HCT116 (cell line): ENCODE results near the gene FAM111A. TPM values are rescaled to one million over a fixed set of nuclear protein-coding genes. Genes with fewer than 3 reads are reported as not detected.

Source experiments
- ATAC-seq: fragments of 200-7000 bp; cut with Tn5 transposase; 2 replicates; pipeline ENCODE4 v1.9.1; 2020; ENCODE audit warnings: mild to moderate bottlenecking, moderate library complexity
- BruUV-seq: library from RNA; stranded (reverse); fragments of 400-500 nt; replicated peaks from 2 replicates; lab custom pipeline; 2021; lab: Mats Ljungman, UMichigan
- CTCF ChIA-PET: fragments of 300-600 bp; sonication (Branson Sonifier 250); formaldehyde crosslinking; loops from one replicate; lab custom pipeline; 2021; ENCODE audit warnings: antibody characterized with exemption; lab: Charles Lee
- POLR2A ChIA-PET: fragments of 300-600, 350-600 bp; sonication (Branson Sonifier 250); formaldehyde crosslinking; loops from one replicate; lab custom pipeline; 2021; ENCODE audit warnings: antibody characterized with exemption; lab: Charles Lee
- RAD21 ChIA-PET, 2 experiments: fragments of 300-600 bp; sonication (Branson Sonifier 250); formaldehyde crosslinking; loops; one replicate each; lab custom pipeline; 2023; ENCODE audit warnings: low total read pairs in 2 of 2; ENCODE audit not compliant: uncharacterized antibody in 2 of 2, unreplicated experiment in 2 of 2, low non-redundant PET in 1 of 2; lab: Charles Lee
- DNase-seq: peaks from one replicate; pipeline ENCODE4 v3.0.0-alpha.2; 2010; ENCODE audit warnings: low read depth, low spot score
- H2AFZ ChIP-seq: fragments of 200-600 bp; shearing (Covaris generic), sonication (generic); 2 replicates; pipeline ENCODE4 v1.6.1; 2017; ENCODE audit warnings: low read depth, mixed run types, mixed read lengths, antibody characterized with exemption, low read length; ENCODE audit not compliant: poor library complexity, severe bottlenecking
- H3K27ac ChIP-seq: 2 replicates; pipeline ENCODE4 v1.5.1; 2012; ENCODE audit warnings: low read depth, low read length
- H3K27me3 ChIP-seq: fragments of 200-600 bp; sonication (generic); 2 replicates; pipeline ENCODE4 v1.6.1; 2016; ENCODE audit warnings: mixed run types, low read length, mixed read lengths; ENCODE audit not compliant: insufficient read depth
- H3K36me3 ChIP-seq, 2 experiments: fragments of 200-500 bp in 1 of 2; fragments of 200-600 bp in 1 of 2; sonication (Bioruptor generic) in 1 of 2; sonication (generic) in 1 of 2; 2 replicates each; pipeline versions ENCODE4 v1.5.1 to v1.6.1; 2014 to 2016; ENCODE audit warnings: low read length in 2 of 2, inconsistent platforms in 1 of 2, mixed read lengths in 1 of 2, mixed run types in 1 of 2; ENCODE audit not compliant: insufficient read depth in 2 of 2, control insufficient read depth in 1 of 2
- H3K4me1 ChIP-seq, 2 experiments: fragments of 200-600 bp in 1 of 2; sonication (generic) in 1 of 2; 2 replicates each; pipeline versions ENCODE4 v1.5.1 to v1.6.1; 2012 to 2017; ENCODE audit warnings: low read length in 2 of 2, inconsistent platforms in 1 of 2, mild to moderate bottlenecking in 1 of 2, mixed read lengths in 1 of 2, mixed run types in 1 of 2, moderate library complexity in 1 of 2; ENCODE audit not compliant: insufficient read depth in 2 of 2, control insufficient read depth in 1 of 2
- H3K4me2 ChIP-seq: fragments of 200-600 bp; sonication (generic); 2 replicates; pipeline ENCODE4 v1.6.1; 2017; ENCODE audit warnings: mixed run types, low read length, mixed read lengths
- H3K4me3 ChIP-seq, 2 experiments: fragments of 200-600 bp in 1 of 2; sonication (generic) in 1 of 2; replicated peaks in 1 of 2; 2 replicates each; pipeline ENCODE4 v1.5.1; 2011 to 2016; ENCODE audit warnings: low read length in 2 of 2, control low read depth in 1 of 2, low read depth in 1 of 2, mild to moderate bottlenecking in 1 of 2, mixed read lengths in 1 of 2, mixed run types in 1 of 2
- H3K79me2 ChIP-seq: fragments of 200-600 bp; sonication (generic); 2 replicates; pipeline ENCODE4 v1.6.1; 2017; ENCODE audit warnings: mild to moderate bottlenecking, mixed run types, low read length, moderate library complexity, mixed read lengths; ENCODE audit not compliant: insufficient read depth
- H3K9ac ChIP-seq: fragments of 200-600 bp; sonication (generic); 2 replicates; pipeline ENCODE4 v1.6.1; 2016; ENCODE audit warnings: low read length, mixed read lengths
- H3K9me2 ChIP-seq: fragments of 200-600 bp; sonication (generic), shearing (Covaris generic); 2 replicates; pipeline ENCODE4 v1.6.1; 2017; ENCODE audit warnings: mixed run types, mild to moderate bottlenecking, moderate library complexity; ENCODE audit not compliant: insufficient read depth
- H3K9me3 ChIP-seq, 2 experiments: fragments of 200-500 bp in 1 of 2; fragments of 200-600 bp in 1 of 2; sonication (Bioruptor generic) in 1 of 2; sonication (generic) in 1 of 2; 2 replicates each; pipeline ENCODE4 v1.6.1; 2014 to 2017; ENCODE audit warnings: low read length in 2 of 2, mixed read lengths in 2 of 2, inconsistent platforms in 1 of 2, low read depth in 1 of 2, mild to moderate bottlenecking in 1 of 2, mixed run types in 1 of 2, moderate library complexity in 1 of 2; ENCODE audit not compliant: control insufficient read depth in 1 of 2, insufficient read depth in 1 of 2
- H4K20me1 ChIP-seq: fragments of 200-600 bp; sonication (generic), shearing (Covaris generic); 2 replicates; pipeline ENCODE4 v1.6.1; 2017; ENCODE audit warnings: mixed run types, mild to moderate bottlenecking, moderate library complexity; ENCODE audit not compliant: insufficient read depth
- CBX3 ChIP-seq: IDR thresholded peaks from 2 replicates; pipeline ENCODE4 v1.6.1; 2012; ENCODE audit warnings: low read depth
- EGR1 ChIP-seq: IDR thresholded peaks from 2 replicates; pipeline ENCODE4 v1.6.1; 2012; ENCODE audit warnings: low read depth
- ELF1 ChIP-seq: IDR thresholded peaks from 2 replicates; pipeline ENCODE4 v1.6.1; 2012; ENCODE audit warnings: low read depth, borderline replicate concordance
- EZH2 ChIP-seq: fragments of 200-600 bp; sonication (generic); IDR thresholded peaks from 2 replicates; pipeline ENCODE4 v1.6.1; 2017; ENCODE audit warnings: antibody characterized with exemption, mixed run types
- EZH2phosphoT487 ChIP-seq: fragments of 200-600 bp; IDR thresholded peaks from 2 replicates; pipeline ENCODE4 v1.6.1; 2018; ENCODE audit warnings: antibody characterized with exemption, borderline replicate concordance
- POLR2A ChIP-seq: IDR thresholded peaks from 2 replicates; pipeline ENCODE4 v1.7.0; 2011; ENCODE audit warnings: borderline replicate concordance; ENCODE audit not compliant: insufficient read depth, insufficient read length; ENCODE audit errors: extremely low read depth
- POLR2AphosphoS5 ChIP-seq: IDR thresholded peaks from 2 replicates; pipeline ENCODE4 v1.6.1; 2011; ENCODE audit warnings: mild to moderate bottlenecking, low read depth, low read length, moderate library complexity
- RAD21 ChIP-seq: IDR thresholded peaks from 2 replicates; pipeline ENCODE4 v1.6.1; 2012; ENCODE audit warnings: low read depth, mild to moderate bottlenecking
- YY1 ChIP-seq: IDR thresholded peaks from 2 replicates; pipeline ENCODE4 v1.6.1; 2011; ENCODE audit warnings: low read length, low read depth, moderate library complexity, mild to moderate bottlenecking; ENCODE audit not compliant: insufficient replicate concordance; ENCODE audit errors: extremely low read depth
- intact Hi-C: fragments of 100-400 bp; cut with micrococcal nuclease; formaldehyde crosslinking; loops from 2 replicates; pipeline ENCODE4 v1.10.0; 2022
- total RNA-seq: library from RNA; stranded (reverse); gene quantifications from one replicate; pipeline ENCODE4 v1.2.1, GENCODE V29; 2021; ENCODE audit not compliant: unreplicated experiment
- TF ChIP-seq, protein P1 (sequence below), 3 experiments: fragments of 200-600 bp in 1 of 3; sonication (generic) in 1 of 3; IDR thresholded peaks in 2 of 3; conservative IDR thresholded peaks in 1 of 3; 2 replicates each; pipeline ENCODE4 v1.5.1; 2012 to 2017; ENCODE audit warnings: low read depth in 2 of 3, low read length in 2 of 3, antibody characterized with exemption in 1 of 3, borderline replicate concordance in 1 of 3, control low read depth in 1 of 3, mild to moderate bottlenecking in 1 of 3, mixed read lengths in 1 of 3, mixed run types in 1 of 3, moderate library complexity in 1 of 3; ENCODE audit not compliant: insufficient read depth in 1 of 3
- TF ChIP-seq, protein P2 (sequence below): IDR thresholded peaks from 2 replicates; pipeline ENCODE4 v1.6.1; 2012; ENCODE audit warnings: low read depth

Gene FAM111A
- total RNA-seq, 1 experiment from 2014 or later: 30.3 TPM

- BruUV-seq: no TSS peak
- no peak overlapping the region for H3K4me3 ChIP-seq
- ChIA-PET CTCF (interaction anchor here (0.6 kb wide), 1 partner anchor 163 kb away, joined by 3 read pairs; no protein-coding TSS in a partner anchor), RAD21 (no interaction called here)
- H3K9me2 ChIP-seq: no peaks in the 10 kb centered on the region
- H3K27ac ChIP-seq: no peak overlapping the region
- no peak overlapping the region for H2AFZ ChIP-seq
- H3K36me3 ChIP-seq: 0 out of 4 replicates have a peak, but pooled peaks cover 0 to 2% of the 10 kb centered on the region in 2 experiments
- TF ChIP-seq, protein P1, sequence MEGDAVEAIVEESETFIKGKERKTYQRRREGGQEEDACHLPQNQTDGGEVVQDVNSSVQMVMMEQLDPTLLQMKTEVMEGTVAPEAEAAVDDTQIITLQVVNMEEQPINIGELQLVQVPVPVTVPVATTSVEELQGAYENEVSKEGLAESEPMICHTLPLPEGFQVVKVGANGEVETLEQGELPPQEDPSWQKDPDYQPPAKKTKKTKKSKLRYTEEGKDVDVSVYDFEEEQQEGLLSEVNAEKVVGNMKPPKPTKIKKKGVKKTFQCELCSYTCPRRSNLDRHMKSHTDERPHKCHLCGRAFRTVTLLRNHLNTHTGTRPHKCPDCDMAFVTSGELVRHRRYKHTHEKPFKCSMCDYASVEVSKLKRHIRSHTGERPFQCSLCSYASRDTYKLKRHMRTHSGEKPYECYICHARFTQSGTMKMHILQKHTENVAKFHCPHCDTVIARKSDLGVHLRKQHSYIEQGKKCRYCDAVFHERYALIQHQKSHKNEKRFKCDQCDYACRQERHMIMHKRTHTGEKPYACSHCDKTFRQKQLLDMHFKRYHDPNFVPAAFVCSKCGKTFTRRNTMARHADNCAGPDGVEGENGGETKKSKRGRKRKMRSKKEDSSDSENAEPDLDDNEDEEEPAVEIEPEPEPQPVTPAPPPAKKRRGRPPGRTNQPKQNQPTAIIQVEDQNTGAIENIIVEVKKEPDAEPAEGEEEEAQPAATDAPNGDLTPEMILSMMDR (IDR thresholded peaks at IDR 0.05 in 2 of 3, conservative IDR thresholded peaks at IDR 0.05 in 1 of 3; ENCODE audit: borderline replicate concordance in 1 of 3, insufficient read depth in 1 of 3, low read depth in 2 of 3, low read length in 2 of 3): no peak
- TF ChIP-seq YY1: no peak
- no peak for TF ChIP-seq POLR2A
- no peak for TF ChIP-seq EZH2
- no peak for TF ChIP-seq CBX3
- TF ChIP-seq RAD21: no peak
- no peak for TF ChIP-seq ELF1
- no peak for TF ChIP-seq EZH2phosphoT487
- no peak for TF ChIP-seq EGR1
- TF ChIP-seq, protein P2, sequence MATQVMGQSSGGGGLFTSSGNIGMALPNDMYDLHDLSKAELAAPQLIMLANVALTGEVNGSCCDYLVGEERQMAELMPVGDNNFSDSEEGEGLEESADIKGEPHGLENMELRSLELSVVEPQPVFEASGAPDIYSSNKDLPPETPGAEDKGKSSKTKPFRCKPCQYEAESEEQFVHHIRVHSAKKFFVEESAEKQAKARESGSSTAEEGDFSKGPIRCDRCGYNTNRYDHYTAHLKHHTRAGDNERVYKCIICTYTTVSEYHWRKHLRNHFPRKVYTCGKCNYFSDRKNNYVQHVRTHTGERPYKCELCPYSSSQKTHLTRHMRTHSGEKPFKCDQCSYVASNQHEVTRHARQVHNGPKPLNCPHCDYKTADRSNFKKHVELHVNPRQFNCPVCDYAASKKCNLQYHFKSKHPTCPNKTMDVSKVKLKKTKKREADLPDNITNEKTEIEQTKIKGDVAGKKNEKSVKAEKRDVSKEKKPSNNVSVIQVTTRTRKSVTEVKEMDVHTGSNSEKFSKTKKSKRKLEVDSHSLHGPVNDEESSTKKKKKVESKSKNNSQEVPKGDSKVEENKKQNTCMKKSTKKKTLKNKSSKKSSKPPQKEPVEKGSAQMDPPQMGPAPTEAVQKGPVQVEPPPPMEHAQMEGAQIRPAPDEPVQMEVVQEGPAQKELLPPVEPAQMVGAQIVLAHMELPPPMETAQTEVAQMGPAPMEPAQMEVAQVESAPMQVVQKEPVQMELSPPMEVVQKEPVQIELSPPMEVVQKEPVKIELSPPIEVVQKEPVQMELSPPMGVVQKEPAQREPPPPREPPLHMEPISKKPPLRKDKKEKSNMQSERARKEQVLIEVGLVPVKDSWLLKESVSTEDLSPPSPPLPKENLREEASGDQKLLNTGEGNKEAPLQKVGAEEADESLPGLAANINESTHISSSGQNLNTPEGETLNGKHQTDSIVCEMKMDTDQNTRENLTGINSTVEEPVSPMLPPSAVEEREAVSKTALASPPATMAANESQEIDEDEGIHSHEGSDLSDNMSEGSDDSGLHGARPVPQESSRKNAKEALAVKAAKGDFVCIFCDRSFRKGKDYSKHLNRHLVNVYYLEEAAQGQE: no peak
- TF ChIP-seq POLR2AphosphoS5: no peak
- TF ChIP-seq, all 23 proteins: peak for 0
- H3K4me1 ChIP-seq: peaks cover under 1 to 3% of the 10 kb centered on the region in 2 experiments; a peak in 3 of 4 replicates
- DNase-seq (no peak), ATAC-seq (no peak)
- H3K9me3 ChIP-seq: no peaks in the 10 kb centered on the region
- H3K79me2 ChIP-seq: no peaks in the 10 kb centered on the region
- H3K27me3 ChIP-seq: no peaks in the 10 kb centered on the region
- POLR2A ChIA-PET: no interaction called here
- H3K9ac ChIP-seq: no peak overlapping the region
- H4K20me1 ChIP-seq: no peaks in the 10 kb centered on the region
- intact Hi-C loops: no loop called here
- no peak overlapping the region for H3K4me2 ChIP-seq
Observed at GRCh38 chr11:59191890-59192289, 49.2 kb downstream of the FAM111A start.
